Liver (tissue), 9 donors: Measurements from ENCODE around the gene MORF4L1. TPM values are rescaled to one million over a fixed set of nuclear protein-coding genes. Genes with fewer than 3 reads are reported as not detected.
"Not testable (repeated sequence)": the region's sequence is repeated elsewhere in the genome, so short reads cannot be mapped to it uniquely, and the experiment has no call there.

Experiments
- DNase-seq: peaks from one replicate; pipeline ENCODE4 v3.0.0-alpha.2; 2017; ENCODE audit warnings: low spot score
- H3K27ac ChIP-seq, 2 donors: one replicate each; pipeline ENCODE4 v1.7.0; 2013; ENCODE audit warnings: inconsistent platforms in 2 of 2, low read length in 2 of 2, control low read depth in 1 of 2, low read depth in 1 of 2, mild to moderate bottlenecking in 1 of 2
- H3K27me3 ChIP-seq, 4 donors: one replicate each; pipeline versions ENCODE4 v1.6.1 to v1.7.0; 2013; ENCODE audit warnings: low read length in 3 of 4, inconsistent platforms in 1 of 4, mild to moderate bottlenecking in 1 of 4, moderate library complexity in 1 of 4; ENCODE audit not compliant: control insufficient read depth in 4 of 4, insufficient read depth in 4 of 4
- H3K36me3 ChIP-seq, 4 donors: one replicate each; pipeline versions ENCODE4 v1.6.1 to v1.7.0; 2013; ENCODE audit warnings: low read length in 3 of 4, mild to moderate bottlenecking in 3 of 4, low read depth in 1 of 4, moderate library complexity in 1 of 4; ENCODE audit not compliant: control insufficient read depth in 4 of 4, insufficient read depth in 3 of 4
- H3K4me1 ChIP-seq, 4 donors: one replicate each; pipeline versions ENCODE4 v1.6.1 to v1.7.0; 2013; ENCODE audit warnings: low read length in 3 of 4, mild to moderate bottlenecking in 3 of 4, moderate library complexity in 1 of 4; ENCODE audit not compliant: control insufficient read depth in 4 of 4, insufficient read depth in 4 of 4
- H3K4me3 ChIP-seq, 3 donors: one replicate each; pipeline versions ENCODE4 v1.6.1 to v1.7.0; 2013; ENCODE audit warnings: low read length in 3 of 3, control low read depth in 1 of 3, low read depth in 1 of 3, mild to moderate bottlenecking in 1 of 3
- H3K9ac ChIP-seq, 2 donors: one replicate each; pipeline ENCODE4 v1.7.0; 2013; ENCODE audit warnings: low read length in 2 of 2, mild to moderate bottlenecking in 2 of 2, moderate library complexity in 2 of 2, control low read depth in 1 of 2, low read depth in 1 of 2
- H3K9me3 ChIP-seq, 4 donors: one replicate each; pipeline versions ENCODE4 v1.6.1 to v1.7.0; 2013; ENCODE audit warnings: low read length in 3 of 4; ENCODE audit not compliant: control insufficient read depth in 4 of 4
- EGR1 ChIP-seq, 2 donors: IDR thresholded peaks; 2 replicates each; pipeline ENCODE4 v1.6.1; 2016 to 2018; ENCODE audit warnings: antibody characterized with exemption in 2 of 2, low read depth in 2 of 2
- FOXA1 ChIP-seq: IDR thresholded peaks from 2 replicates; pipeline ENCODE4 v1.6.1; 2016; ENCODE audit warnings: antibody characterized with exemption
- FOXA2 ChIP-seq: IDR thresholded peaks from 2 replicates; pipeline ENCODE4 v1.6.1; 2016; ENCODE audit warnings: antibody characterized with exemption
- GABPA ChIP-seq, 2 donors: IDR thresholded peaks in 1 of 2; conservative IDR thresholded peaks in 1 of 2; 2 replicates each; pipeline ENCODE4 v1.6.1; 2016; ENCODE audit warnings: antibody characterized with exemption in 2 of 2, mild to moderate bottlenecking in 1 of 2, moderate library complexity in 1 of 2
- HNF4A ChIP-seq, 2 donors: conservative IDR thresholded peaks; 2 replicates each; pipeline ENCODE4 v1.6.1; 2016; ENCODE audit warnings: antibody characterized with exemption in 2 of 2, mild to moderate bottlenecking in 2 of 2
- HNF4G ChIP-seq: IDR thresholded peaks from 2 replicates; pipeline ENCODE4 v1.6.1; 2016; ENCODE audit warnings: antibody characterized with exemption
- JUND ChIP-seq, 2 donors: IDR thresholded peaks; 2 replicates each; pipeline ENCODE4 v1.6.1; 2016; ENCODE audit warnings: antibody characterized with exemption in 2 of 2
- NR2F2 ChIP-seq: IDR thresholded peaks from 2 replicates; pipeline ENCODE4 v1.6.1; 2016; ENCODE audit warnings: antibody characterized with exemption
- RAD21 ChIP-seq, 2 donors: IDR thresholded peaks; 2 replicates each; pipeline ENCODE4 v1.6.1; 2016; ENCODE audit warnings: antibody characterized with exemption in 2 of 2, mild to moderate bottlenecking in 2 of 2
- RXRA ChIP-seq, 2 donors: IDR thresholded peaks; 2 replicates each; pipeline ENCODE4 v1.6.1; 2017 to 2018; ENCODE audit warnings: antibody characterized with exemption in 2 of 2, mild to moderate bottlenecking in 1 of 2
- SP1 ChIP-seq: IDR thresholded peaks from 2 replicates; pipeline ENCODE4 v1.6.1; 2018; ENCODE audit warnings: antibody characterized with exemption, mild to moderate bottlenecking
- TAF1 ChIP-seq: conservative IDR thresholded peaks from 2 replicates; pipeline ENCODE4 v1.6.1; 2016; ENCODE audit warnings: antibody characterized with exemption, mild to moderate bottlenecking
- YY1 ChIP-seq: IDR thresholded peaks from 2 replicates; pipeline ENCODE4 v1.6.1; 2016; ENCODE audit warnings: antibody characterized with exemption, mild to moderate bottlenecking
- WGBS: extraction: QIAGEN DNeasy Blood & Tissue Kit; methylation state at CpG from one replicate; pipeline ENCODE4 v1.1.7; 2013; 5-methylcytosine and 5-hydroxymethylcytosine counted together
- polyA plus RNA-seq, 2 donors: library from polyadenylated mRNA; stranded (reverse) in 1 of 2; unstranded in 1 of 2; fragments of 200-250 nt in 1 of 2; fragments of >200 nt in 1 of 2; fragmentation: Nextera tagmentation in 1 of 2; extraction: Ambion mirVana in 1 of 2; gene quantifications; one replicate each; pipeline versions ENCODE4 v1.2.1 to v1.2.3, GENCODE V29; 2013 to 2015
- total RNA-seq, 2 donors: library from RNA; depleted of rRNA; stranded (reverse); fragments of >200 nt; gene quantifications; one replicate each; pipeline ENCODE4 v1.2.3, GENCODE V29; 2014
- TF ChIP-seq, protein P1 (sequence below): IDR thresholded peaks from 2 replicates; pipeline ENCODE4 v1.6.1; 2016; ENCODE audit warnings: antibody characterized with exemption
- TF ChIP-seq, protein P2 (sequence below): fragments of 150-350 bp; IDR thresholded peaks from 2 replicates; pipeline ENCODE4 v1.5.1; 2017; ENCODE audit warnings: improper control_type of control experiment, low read depth, low read length; ENCODE audit not compliant: missing input control
- TF ChIP-seq, protein P3 (sequence below): IDR thresholded peaks from 2 replicates; pipeline ENCODE4 v1.6.1; 2016; ENCODE audit warnings: antibody characterized with exemption
- TF ChIP-seq, protein P4 (sequence below): IDR thresholded peaks from 2 replicates; pipeline ENCODE4 v1.6.1; 2016; ENCODE audit warnings: antibody characterized with exemption
- TF ChIP-seq, protein P5 (sequence below): IDR thresholded peaks from 2 replicates; pipeline ENCODE4 v1.6.1; 2016; ENCODE audit warnings: antibody characterized with exemption, mild to moderate bottlenecking
- donor health status: healthy.
- donor health status: healthy.
- donor health status: healthy.
- donor health status: healthy.
- donor health status: healthy.

MORF4L1 gene
- total and polyA plus RNA-seq, 4 donors: 67.5 to 134 (median 123) TPM

DNA sequence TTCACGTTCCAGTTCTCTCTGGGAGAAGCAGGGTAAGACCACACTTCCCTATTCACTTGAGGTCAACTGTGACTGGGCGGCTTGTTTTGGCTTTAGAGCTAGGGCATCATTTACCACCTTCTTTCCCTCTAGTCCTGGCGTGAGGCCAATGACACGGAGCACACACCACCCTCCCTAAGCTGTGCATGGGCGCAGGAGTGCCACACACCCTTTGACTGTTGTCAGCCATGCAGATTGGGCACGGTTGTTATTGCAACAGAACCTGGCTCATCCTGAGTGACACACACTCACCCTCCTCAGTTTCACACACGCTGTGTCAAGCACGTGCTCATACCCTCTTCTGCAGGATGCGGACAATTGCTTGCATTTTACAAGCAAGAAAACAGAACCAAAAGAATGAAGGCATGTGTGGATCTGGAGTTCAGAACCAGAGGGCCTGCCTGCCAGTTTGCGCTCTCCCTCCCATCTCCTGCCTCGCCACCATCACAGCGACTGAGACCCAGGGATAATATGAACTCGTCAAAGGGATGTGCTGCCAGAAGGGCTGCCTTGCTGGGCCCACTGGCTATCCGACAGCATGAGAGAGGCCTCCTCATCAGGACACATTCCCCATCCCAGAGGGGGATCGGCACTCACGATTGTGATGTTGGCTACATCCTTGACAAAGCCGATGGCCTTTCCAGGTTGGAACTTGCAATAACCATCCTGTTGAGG, 54.5 kb downstream of the MORF4L1 start (continued):
- no peak for TF ChIP-seq YY1
- TF ChIP-seq SP1: no peak
- no peak for TF ChIP-seq EGR1 (IDR thresholded peaks at IDR 0.05; ENCODE audit: low read depth in 2 of 2)
- TF ChIP-seq JUND (IDR thresholded peaks at IDR 0.05): no peak
- TF ChIP-seq, protein P1, sequence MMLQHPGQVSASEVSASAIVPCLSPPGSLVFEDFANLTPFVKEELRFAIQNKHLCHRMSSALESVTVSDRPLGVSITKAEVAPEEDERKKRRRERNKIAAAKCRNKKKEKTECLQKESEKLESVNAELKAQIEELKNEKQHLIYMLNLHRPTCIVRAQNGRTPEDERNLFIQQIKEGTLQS: no peak
- TF ChIP-seq HNF4A (conservative IDR thresholded peaks at IDR 0.05): no peak
- TF ChIP-seq FOXA1: no peak
- TF ChIP-seq RXRA (IDR thresholded peaks at IDR 0.05): no peak
- TF ChIP-seq RAD21 (IDR thresholded peaks at IDR 0.05): no peak

DNA sequence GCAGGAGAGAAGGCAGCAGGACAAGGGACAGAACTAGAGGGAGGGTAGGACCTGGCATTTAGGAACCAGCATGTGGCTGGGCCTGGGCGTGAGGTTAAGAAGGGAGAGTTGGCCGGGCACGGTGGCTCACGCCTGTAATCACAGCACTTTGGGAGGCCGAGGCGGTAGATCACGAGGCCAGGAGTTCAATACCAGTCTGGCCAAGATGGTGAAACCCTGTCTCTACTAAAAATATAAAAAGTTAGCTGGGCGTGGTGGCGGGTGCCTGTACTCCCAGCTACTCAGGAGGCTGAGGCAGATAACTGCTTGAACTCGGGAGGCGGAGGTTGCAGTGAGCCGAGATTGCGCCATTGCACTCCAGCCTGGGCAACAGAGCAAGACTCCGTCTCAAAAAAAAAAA, 55.5 kb downstream of the MORF4L1 start:
- H3K27ac ChIP-seq, H3K9ac ChIP-seq, H3K9me3 ChIP-seq, DNase-seq, H3K4me3 ChIP-seq, H3K27me3 ChIP-seq: not testable (repeated sequence)
- Histone ChIP-seq H3K4me1 (peaks cover 0 to 13% (median 5%) of the 10 kb centered on the region in 4 donors), H3K36me3 (peaks cover 11 to 47% (median 23%) of the 10 kb centered on the region in 4 donors)
- WGBS: 96% methylated on average over 14 of the region's 14 CpGs

DNA sequence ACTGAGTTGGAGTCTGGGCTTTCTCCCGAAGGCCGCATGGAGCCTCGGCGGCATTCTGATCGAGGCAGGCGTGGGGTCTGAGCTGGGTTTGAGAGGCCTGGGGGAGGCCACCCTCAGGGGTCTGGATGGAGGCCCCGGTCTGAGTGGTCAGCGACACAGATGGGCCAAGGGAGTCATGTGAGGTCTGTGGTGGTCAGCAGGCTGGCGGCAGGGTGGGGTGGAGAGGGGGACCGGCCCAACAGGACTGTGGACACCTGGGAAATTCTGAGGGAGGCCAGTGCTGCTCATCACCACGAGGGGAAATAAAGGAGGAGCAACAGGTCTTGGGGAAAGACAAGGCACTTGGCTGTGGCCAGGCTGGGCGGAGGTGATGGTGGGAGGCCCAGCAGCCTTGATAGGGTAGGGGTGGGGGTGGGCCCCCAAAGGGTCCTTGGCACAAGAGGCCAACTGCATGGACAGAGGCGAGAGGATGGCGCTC, 56.0 kb downstream of the MORF4L1 start:
- no peak overlapping the region for H3K27ac ChIP-seq
- H3K4me1 ChIP-seq: peaks cover 3 to 18% (median 8%) of the 10 kb centered on the region in 4 donors
- no peaks in the 10 kb centered on the region for H3K27me3 ChIP-seq
- H3K4me3 ChIP-seq: no peak overlapping the region
- no peak overlapping the region for H3K9ac ChIP-seq
- DNase-seq: no peak
- 94% methylated on average over 14 of the region's 14 CpGs for WGBS
- TF ChIP-seq, protein P1: no peak
- TF ChIP-seq RXRA (IDR thresholded peaks at IDR 0.05) (no peak), GABPA (IDR thresholded peaks at IDR 0.05 in 1 of 2, conservative IDR thresholded peaks at IDR 0.05 in 1 of 2) (no peak), HNF4G (no peak), HNF4A (conservative IDR thresholded peaks at IDR 0.05) (no peak), SP1 (no peak), NR2F2 (no peak), EGR1 (IDR thresholded peaks at IDR 0.05; ENCODE audit: low read depth in 2 of 2) (no peak), YY1 (no peak), RAD21 (IDR thresholded peaks at IDR 0.05) (no peak), TAF1 (no peak), FOXA2 (no peak), JUND (IDR thresholded peaks at IDR 0.05) (no peak), FOXA1 (no peak)
- TF ChIP-seq, protein P2, sequence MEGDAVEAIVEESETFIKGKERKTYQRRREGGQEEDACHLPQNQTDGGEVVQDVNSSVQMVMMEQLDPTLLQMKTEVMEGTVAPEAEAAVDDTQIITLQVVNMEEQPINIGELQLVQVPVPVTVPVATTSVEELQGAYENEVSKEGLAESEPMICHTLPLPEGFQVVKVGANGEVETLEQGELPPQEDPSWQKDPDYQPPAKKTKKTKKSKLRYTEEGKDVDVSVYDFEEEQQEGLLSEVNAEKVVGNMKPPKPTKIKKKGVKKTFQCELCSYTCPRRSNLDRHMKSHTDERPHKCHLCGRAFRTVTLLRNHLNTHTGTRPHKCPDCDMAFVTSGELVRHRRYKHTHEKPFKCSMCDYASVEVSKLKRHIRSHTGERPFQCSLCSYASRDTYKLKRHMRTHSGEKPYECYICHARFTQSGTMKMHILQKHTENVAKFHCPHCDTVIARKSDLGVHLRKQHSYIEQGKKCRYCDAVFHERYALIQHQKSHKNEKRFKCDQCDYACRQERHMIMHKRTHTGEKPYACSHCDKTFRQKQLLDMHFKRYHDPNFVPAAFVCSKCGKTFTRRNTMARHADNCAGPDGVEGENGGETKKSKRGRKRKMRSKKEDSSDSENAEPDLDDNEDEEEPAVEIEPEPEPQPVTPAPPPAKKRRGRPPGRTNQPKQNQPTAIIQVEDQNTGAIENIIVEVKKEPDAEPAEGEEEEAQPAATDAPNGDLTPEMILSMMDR: no peak
- TF ChIP-seq, protein P3, sequence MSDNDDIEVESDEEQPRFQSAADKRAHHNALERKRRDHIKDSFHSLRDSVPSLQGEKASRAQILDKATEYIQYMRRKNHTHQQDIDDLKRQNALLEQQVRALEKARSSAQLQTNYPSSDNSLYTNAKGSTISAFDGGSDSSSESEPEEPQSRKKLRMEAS: no peak
- TF ChIP-seq, protein P4, sequence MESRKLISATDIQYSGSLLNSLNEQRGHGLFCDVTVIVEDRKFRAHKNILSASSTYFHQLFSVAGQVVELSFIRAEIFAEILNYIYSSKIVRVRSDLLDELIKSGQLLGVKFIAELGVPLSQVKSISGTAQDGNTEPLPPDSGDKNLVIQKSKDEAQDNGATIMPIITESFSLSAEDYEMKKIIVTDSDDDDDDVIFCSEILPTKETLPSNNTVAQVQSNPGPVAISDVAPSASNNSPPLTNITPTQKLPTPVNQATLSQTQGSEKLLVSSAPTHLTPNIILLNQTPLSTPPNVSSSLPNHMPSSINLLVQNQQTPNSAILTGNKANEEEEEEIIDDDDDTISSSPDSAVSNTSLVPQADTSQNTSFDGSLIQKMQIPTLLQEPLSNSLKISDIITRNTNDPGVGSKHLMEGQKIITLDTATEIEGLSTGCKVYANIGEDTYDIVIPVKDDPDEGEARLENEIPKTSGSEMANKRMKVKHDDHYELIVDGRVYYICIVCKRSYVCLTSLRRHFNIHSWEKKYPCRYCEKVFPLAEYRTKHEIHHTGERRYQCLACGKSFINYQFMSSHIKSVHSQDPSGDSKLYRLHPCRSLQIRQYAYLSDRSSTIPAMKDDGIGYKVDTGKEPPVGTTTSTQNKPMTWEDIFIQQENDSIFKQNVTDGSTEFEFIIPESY: no peak
- TF ChIP-seq, protein P5, sequence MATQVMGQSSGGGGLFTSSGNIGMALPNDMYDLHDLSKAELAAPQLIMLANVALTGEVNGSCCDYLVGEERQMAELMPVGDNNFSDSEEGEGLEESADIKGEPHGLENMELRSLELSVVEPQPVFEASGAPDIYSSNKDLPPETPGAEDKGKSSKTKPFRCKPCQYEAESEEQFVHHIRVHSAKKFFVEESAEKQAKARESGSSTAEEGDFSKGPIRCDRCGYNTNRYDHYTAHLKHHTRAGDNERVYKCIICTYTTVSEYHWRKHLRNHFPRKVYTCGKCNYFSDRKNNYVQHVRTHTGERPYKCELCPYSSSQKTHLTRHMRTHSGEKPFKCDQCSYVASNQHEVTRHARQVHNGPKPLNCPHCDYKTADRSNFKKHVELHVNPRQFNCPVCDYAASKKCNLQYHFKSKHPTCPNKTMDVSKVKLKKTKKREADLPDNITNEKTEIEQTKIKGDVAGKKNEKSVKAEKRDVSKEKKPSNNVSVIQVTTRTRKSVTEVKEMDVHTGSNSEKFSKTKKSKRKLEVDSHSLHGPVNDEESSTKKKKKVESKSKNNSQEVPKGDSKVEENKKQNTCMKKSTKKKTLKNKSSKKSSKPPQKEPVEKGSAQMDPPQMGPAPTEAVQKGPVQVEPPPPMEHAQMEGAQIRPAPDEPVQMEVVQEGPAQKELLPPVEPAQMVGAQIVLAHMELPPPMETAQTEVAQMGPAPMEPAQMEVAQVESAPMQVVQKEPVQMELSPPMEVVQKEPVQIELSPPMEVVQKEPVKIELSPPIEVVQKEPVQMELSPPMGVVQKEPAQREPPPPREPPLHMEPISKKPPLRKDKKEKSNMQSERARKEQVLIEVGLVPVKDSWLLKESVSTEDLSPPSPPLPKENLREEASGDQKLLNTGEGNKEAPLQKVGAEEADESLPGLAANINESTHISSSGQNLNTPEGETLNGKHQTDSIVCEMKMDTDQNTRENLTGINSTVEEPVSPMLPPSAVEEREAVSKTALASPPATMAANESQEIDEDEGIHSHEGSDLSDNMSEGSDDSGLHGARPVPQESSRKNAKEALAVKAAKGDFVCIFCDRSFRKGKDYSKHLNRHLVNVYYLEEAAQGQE: no peak
- peaks cover 11 to 47% (median 21%) of the 10 kb centered on the region in 4 donors for H3K36me3 ChIP-seq
- no peaks in the 10 kb centered on the region for H3K9me3 ChIP-seq
